Progenitor cell of endocrine pancreas (in vitro differentiated cells): ENCODE measurements around the gene TMEM204. TPM values are rescaled to one million over a fixed set of nuclear protein-coding genes. Genes with fewer than 3 reads are reported as not detected.

Experiments used
- DNase-seq: peaks from one replicate; pipeline ENCODE4 v3.0.0; 2021; ENCODE audit warnings: low spot score; ENCODE audit not compliant: unreplicated experiment
- H3K27ac Mint-ChIP-seq: 2 replicates; pipeline ENCODE4 v1.8.0; 2021; ENCODE audit warnings: mild to moderate bottlenecking, moderate library complexity, mixed read lengths
- H3K27me3 Mint-ChIP-seq: 2 replicates; pipeline ENCODE4 v1.8.0; 2021; ENCODE audit warnings: mixed read lengths
- H3K36me3 Mint-ChIP-seq: 2 replicates; pipeline ENCODE4 v1.8.0; 2022; ENCODE audit warnings: mixed read lengths; ENCODE audit not compliant: insufficient read depth
- H3K4me1 Mint-ChIP-seq: 2 replicates; pipeline ENCODE4 v1.8.0; 2021; ENCODE audit warnings: low read depth, mixed read lengths
- H3K4me3 Mint-ChIP-seq: 2 replicates; pipeline ENCODE4 v1.8.0; 2021; ENCODE audit warnings: low read depth, mild to moderate bottlenecking, moderate library complexity, mixed read lengths
- H3K9me3 Mint-ChIP-seq: 2 replicates; pipeline ENCODE4 v1.8.0; 2021; ENCODE audit warnings: low read depth, mixed read lengths
- total RNA-seq: library from RNA; stranded (reverse); gene quantifications from 2 replicates; pipeline ENCODE4 v1.2.1, GENCODE V29; 2021
- TF ChIP-seq, protein P1 (sequence below): fragments of 200-600 bp; sonication (generic); IDR thresholded peaks from one replicate; pipeline ENCODE4 v1.5.0; 2021; ENCODE audit warnings: antibody characterized with exemption, mild to moderate bottlenecking; ENCODE audit not compliant: unreplicated experiment

TMEM204 gene
- total RNA-seq, 1 donor from 2014 or later: not detected

DNA sequence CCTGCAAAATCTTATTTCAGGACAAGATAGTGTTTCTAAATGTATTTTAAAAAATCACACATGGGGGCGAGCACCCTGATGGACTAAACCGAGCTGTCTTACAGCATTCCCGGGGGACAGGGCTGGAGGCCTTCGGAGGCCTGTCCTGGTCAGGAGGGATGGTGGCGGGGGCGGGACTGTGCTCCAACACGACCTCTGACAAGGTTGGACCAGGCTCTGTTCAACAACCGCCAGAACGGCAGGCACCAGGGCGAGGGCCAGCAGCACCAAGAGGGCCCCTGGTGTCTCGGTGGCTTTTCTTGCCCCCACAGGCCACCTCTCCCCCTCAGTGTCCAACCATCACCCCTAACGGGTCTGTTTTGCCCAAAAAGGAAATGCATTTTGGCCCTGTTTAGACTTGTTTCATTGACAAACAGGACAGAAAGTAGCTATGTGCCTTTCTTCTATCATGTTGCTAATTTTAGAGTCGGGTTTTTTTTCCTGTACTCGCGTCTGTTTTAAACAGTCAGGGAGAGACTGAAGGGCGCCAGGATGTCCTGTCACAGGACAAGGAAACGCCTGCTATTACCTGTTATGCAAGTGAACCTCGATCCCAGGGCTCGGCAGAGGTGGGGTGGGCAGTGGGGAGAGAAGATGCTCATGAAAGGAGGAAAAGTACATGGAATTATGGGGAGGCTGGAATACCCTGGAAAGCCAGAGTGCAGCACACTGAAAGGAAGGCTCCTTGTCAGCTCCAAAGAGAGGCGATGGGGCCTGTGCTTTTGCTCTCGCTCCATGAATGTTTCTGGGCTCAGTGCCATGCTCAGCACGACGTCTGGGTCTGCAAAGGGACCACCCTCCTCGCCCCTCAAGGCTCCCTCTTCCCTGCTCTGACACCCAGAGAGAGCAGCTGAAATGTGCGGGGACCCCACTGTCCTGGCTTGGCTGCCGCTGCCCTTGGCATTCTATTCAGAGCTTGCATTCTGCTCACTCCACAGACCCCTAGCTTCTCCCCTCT is 11.9 kb downstream of the TMEM204 start:
- H3K9me3 Mint-ChIP-seq: no peaks in the 10 kb centered on the region
- TF ChIP-seq, protein P1, sequence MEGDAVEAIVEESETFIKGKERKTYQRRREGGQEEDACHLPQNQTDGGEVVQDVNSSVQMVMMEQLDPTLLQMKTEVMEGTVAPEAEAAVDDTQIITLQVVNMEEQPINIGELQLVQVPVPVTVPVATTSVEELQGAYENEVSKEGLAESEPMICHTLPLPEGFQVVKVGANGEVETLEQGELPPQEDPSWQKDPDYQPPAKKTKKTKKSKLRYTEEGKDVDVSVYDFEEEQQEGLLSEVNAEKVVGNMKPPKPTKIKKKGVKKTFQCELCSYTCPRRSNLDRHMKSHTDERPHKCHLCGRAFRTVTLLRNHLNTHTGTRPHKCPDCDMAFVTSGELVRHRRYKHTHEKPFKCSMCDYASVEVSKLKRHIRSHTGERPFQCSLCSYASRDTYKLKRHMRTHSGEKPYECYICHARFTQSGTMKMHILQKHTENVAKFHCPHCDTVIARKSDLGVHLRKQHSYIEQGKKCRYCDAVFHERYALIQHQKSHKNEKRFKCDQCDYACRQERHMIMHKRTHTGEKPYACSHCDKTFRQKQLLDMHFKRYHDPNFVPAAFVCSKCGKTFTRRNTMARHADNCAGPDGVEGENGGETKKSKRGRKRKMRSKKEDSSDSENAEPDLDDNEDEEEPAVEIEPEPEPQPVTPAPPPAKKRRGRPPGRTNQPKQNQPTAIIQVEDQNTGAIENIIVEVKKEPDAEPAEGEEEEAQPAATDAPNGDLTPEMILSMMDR: no peak
- H3K36me3 Mint-ChIP-seq: no peaks in the 10 kb centered on the region
- H3K27ac Mint-ChIP-seq: no peak overlapping the region
- no peaks in the 10 kb centered on the region for H3K27me3 Mint-ChIP-seq
- H3K4me3 Mint-ChIP-seq: no peak overlapping the region
- no peaks in the 10 kb centered on the region for H3K4me1 Mint-ChIP-seq
- DNase-seq: no peak

DNA sequence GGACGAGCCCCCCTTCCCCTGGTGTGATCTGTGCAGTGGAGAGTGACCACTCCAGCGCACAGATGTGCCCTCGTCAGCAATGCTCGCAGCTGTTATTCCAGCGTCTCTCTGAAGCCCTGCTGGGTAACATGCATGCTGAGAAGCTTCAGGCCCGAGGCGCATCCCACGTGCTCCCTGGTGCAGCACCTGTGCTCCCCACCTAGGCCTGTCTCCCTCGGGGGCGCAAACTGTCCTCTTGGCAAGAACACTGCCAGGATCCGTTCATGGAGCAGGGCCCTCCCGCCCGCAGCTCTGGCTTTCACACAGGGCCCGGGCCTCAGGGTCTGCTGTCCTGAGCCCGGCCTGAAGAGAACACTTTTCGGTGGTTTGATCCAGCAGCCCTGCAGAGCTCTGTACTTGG is 13.0 kb downstream of the TMEM204 start:
- DNase-seq: no peak
- H3K9me3 Mint-ChIP-seq: no peaks in the 10 kb centered on the region
- H3K4me3 Mint-ChIP-seq: no peak overlapping the region
- H3K4me1 Mint-ChIP-seq: no peaks in the 10 kb centered on the region
- H3K27ac Mint-ChIP-seq: no peak overlapping the region
- no peaks in the 10 kb centered on the region for H3K36me3 Mint-ChIP-seq
- no peaks in the 10 kb centered on the region for H3K27me3 Mint-ChIP-seq
- TF ChIP-seq, protein P1: no peak

DNA sequence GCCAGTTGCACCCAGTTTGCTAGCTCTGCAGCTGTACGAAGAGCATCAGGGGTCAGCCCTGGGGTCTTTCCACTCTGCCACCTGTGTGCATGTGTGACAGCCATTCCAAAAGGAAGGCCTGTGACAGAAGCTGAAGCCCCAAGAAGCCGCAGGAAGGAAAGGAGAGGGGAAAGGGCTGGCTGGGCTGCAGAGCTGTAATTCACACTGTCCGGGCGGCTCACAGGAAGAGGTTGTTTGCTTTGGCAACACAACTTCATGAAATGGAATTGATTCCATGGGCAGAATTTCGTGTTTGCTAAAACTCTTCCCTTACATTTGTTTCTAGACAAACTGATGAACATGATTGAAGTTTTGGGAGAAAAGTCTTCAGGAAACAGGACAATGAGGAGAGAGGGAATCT is 14.8 kb downstream of the TMEM204 start:
- DNase-seq: no peak
- H3K27ac Mint-ChIP-seq: no peak overlapping the region
- no peak overlapping the region for H3K4me3 Mint-ChIP-seq
- no peaks in the 10 kb centered on the region for H3K9me3 Mint-ChIP-seq
- no peaks in the 10 kb centered on the region for H3K4me1 Mint-ChIP-seq
- TF ChIP-seq, protein P1: no peak
- H3K27me3 Mint-ChIP-seq: no peaks in the 10 kb centered on the region
- peaks cover 2% of the 10 kb centered on the region for H3K36me3 Mint-ChIP-seq

DNA sequence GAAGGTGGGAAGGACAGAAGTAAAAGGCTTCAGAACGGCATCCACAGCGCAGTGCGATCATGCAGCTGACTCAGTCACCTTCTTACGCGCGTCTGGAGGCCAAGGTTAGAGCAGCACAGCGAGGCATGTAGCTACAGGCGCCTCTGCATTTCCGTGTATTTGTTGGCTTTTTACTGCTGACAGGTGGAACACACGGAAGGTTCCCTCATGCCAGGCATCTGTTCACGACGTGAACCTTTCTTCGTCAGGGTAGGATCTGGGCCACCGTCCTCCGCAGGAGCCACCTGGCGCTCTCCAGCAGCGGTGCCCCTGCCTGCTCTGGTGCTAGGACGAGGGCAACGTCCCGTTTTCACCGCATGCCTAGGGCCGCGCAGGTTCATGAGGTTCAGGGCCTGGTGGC is 15.3 kb downstream of the TMEM204 start:
- no peak overlapping the region for H3K4me3 Mint-ChIP-seq
- no peak for DNase-seq
- H3K4me1 Mint-ChIP-seq: no peaks in the 10 kb centered on the region
- H3K27me3 Mint-ChIP-seq: no peaks in the 10 kb centered on the region
- H3K9me3 Mint-ChIP-seq: no peaks in the 10 kb centered on the region
- TF ChIP-seq, protein P1: no peak
- H3K36me3 Mint-ChIP-seq: peaks cover 2% of the 10 kb centered on the region
- no peak overlapping the region for H3K27ac Mint-ChIP-seq

DNA sequence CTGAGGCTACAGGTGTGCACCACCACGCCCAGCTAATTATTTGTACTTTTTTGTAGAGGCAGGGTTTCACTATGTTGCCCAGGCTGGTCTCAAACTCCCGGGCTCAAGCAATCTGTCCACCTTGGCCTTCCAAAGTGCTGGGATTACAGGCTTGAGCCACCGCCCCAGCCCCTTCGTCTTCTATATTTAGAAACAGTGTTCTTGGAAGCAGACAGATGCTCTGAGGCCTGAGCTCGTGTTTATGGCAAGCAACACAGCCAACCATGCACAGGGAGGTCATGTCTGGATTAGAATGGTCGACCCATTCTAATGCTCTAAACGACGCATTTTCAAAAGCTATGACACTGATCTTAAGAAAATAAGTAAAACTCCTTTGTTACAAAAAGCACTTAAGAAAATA is 16.6 kb downstream of the TMEM204 start:
- peaks cover 8% of the 10 kb centered on the region for H3K36me3 Mint-ChIP-seq
- no peak for DNase-seq
- no peaks in the 10 kb centered on the region for H3K4me1 Mint-ChIP-seq
- no peak overlapping the region for H3K4me3 Mint-ChIP-seq
- no peaks in the 10 kb centered on the region for H3K27me3 Mint-ChIP-seq
- TF ChIP-seq, protein P1: no peak
- H3K27ac Mint-ChIP-seq: no peak overlapping the region
- H3K9me3 Mint-ChIP-seq: no peaks in the 10 kb centered on the region
